CD4-positive, alpha-beta T cell treated with Interleukin-10 for 1 hour (primary cell): ENCODE data around the gene SORCS1.

ENCODE experiments used
- DNase-seq: peaks from one replicate; pipeline ENCODE4 v3.0.0-alpha.2; 2020

SORCS1 gene

GRCh38 chr10:106714734-106715555 is 449.6 kb downstream of the SORCS1 start:
- DNase-seq, result no peak

DNA sequence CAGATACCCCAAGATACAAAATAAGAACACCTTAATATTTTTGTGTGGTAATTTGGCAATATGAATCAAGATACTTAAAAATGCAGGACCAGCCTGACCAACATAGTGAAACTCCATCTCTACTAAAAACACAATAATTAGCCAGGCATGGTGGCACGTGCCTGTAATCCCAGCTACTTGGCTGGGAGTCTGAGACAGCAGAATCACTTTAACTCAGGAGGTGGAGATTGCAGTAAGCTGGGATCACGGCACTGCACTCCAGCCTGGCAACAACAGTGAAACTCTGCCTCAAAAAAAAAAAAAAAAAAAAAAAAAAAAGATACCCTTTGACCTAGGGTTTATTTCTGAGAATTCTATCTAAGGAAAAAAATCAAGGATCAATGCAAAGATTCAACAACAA is 450.7 kb downstream of the SORCS1 start:
- no peak for DNase-seq

- no peak for DNase-seq
Observed at GRCh38 chr10:106712988-106713387, 451.5 kb downstream of the SORCS1 start.

- DNase-seq, result peak; percentile 2
Observed at GRCh38 chr10:106711313-106711906, 453.1 kb downstream of the SORCS1 start.

GRCh38 chr10:106708506-106708905 is 456.0 kb downstream of the SORCS1 start:
- no peak for DNase-seq

DNA sequence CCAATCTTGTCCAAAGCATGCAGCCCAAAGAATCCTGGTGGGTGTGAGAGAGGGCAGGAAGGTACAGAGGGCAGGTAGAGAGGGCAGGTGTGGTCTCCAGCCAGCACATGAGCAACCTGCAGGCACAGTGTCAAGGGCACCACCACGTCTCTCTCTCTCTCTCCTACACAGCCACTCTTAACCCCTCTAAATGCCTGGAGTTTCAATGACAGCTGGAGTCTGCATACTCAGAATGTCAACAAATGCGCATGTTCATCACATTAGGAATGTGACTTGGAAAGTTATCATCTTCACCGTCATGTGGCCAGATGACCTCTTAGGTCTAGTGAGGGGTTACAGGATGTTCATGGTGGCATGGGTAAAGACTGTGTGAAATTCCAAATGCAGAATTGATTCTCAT is 456.8 kb downstream of the SORCS1 start:
- DNase-seq, result no peak

GRCh38 chr10:106706127-106706526 is 458.4 kb downstream of the SORCS1 start:
- no peak for DNase-seq

GRCh38 chr10:106705681-106706100 is 458.8 kb downstream of the SORCS1 start:
- DNase-seq, result peak; percentile 12

DNA sequence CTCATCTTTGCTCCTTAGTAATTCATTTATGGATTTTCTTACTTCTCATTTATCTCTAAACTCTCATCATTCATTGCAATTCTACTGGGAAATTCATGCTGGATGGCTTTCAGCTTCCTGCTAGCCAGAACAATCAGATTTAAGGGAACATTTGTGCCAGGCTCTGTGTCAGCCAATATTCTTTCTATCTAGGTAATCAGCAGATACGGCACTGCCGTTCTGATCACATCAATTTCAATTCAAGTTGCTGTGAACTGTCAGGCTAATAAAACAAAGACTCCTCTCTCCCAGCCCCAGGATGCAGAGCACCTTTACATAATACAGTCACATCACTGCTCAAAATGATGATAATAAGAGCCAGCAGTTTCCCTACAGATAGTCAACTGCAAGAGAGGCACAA is 468.3 kb downstream of the SORCS1 start:
- no peak for DNase-seq

- no peak for DNase-seq
Observed at GRCh38 chr10:106694696-106695095, 469.8 kb downstream of the SORCS1 start.

DNA sequence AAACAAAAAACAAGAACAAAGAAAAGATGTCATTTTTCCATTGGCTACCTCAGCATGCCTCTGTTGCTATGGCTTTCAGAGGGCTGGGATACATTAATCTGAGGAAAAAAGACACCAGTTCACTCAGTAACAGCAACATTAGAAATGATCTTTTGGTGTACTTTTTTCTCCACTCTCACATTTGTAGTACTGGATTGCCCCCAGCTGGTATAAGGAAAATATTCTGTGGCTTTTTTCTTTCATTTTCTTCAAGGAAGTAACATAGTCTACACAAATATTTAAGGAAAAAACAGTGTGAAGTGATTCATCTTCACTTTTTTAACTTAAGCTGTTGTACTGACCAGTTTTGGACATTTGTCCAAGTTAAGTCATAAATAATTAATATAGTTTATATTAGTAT is 482.3 kb downstream of the SORCS1 start:
- no peak for DNase-seq

- DNase-seq, result no peak
Observed at GRCh38 chr10:106680061-106680460, 484.4 kb downstream of the SORCS1 start.

GRCh38 chr10:106679314-106679713 is 485.2 kb downstream of the SORCS1 start:
- no peak for DNase-seq

GRCh38 chr10:106672517-106673175 is 491.9 kb downstream of the SORCS1 start:
- no peak for DNase-seq

- DNase-seq, result no peak
Observed at GRCh38 chr10:106661767-106662140, 502.8 kb downstream of the SORCS1 start.

DNA sequence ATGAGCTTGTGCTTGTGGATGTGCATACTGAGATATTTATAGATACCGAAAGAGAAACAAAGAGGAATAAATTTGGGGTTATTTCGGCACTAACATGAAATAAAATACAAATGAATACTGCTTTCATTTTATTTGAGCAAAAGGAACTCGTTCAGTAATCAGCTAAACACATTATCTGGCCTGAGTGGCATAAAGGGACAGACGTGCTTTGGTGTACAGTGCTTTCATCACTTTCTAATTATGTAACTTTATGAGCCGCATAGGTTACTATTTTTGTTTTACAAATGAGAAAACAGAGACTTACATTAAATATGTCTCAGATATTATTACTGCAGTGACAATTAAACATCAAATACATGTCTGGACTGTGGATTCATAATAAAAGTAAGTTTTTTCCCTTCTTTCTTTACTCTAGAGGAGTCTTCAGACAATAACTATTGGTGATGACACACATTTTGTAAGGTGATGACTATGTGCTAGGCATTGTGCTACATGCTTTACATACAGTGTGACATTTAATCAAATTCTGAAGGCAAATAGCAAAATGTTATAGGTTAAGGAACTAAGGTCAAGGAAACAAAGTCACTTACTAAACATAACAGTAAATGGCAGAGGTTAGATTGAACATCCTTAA is 503.3 kb downstream of the SORCS1 start:
- no peak for DNase-seq

- no peak for DNase-seq
Observed at GRCh38 chr10:106660550-106660949, 504.0 kb downstream of the SORCS1 start.

- no peak for DNase-seq
Observed at GRCh38 chr10:106655636-106656035, 508.9 kb downstream of the SORCS1 start.

DNA sequence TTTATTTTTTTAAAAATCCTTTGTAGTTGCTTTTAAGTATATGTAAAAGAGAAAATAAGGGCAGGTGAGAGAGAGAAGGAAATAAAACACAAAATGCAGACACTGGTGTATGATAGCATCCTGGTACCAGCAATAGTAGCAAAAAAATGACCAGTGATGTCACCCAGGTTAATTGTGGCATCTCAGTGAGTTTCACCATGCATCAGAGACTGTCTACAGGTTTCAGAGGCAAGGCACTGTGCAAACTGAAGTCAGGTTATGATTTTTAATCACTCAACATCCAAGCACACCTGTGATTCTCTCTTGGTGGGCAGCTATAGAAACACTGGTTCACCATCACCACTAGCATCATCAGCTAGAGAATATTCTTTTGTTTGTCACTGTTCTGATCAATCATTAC is 509.3 kb downstream of the SORCS1 start:
- DNase-seq, result no peak

DNA sequence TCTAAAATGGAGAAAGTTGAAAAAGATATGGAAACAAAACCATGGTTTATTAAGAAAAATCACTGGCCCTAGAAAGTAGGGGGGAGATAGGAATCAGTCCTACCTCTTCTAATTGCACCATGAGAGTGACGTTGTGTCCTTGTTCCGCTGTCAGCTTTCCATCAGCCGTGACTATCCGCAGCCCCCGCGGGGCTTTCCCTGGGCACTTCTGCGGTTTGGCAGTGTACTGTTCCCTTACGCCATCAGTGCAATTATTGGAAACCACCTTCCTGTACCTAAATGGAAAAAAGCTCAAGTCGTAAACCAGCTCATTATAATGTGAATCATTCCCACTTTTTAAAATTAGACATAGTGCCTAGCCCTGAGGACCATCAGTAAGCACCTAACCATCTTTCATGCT is 512.2 kb downstream of the SORCS1 start:
- DNase-seq, result no peak

DNA sequence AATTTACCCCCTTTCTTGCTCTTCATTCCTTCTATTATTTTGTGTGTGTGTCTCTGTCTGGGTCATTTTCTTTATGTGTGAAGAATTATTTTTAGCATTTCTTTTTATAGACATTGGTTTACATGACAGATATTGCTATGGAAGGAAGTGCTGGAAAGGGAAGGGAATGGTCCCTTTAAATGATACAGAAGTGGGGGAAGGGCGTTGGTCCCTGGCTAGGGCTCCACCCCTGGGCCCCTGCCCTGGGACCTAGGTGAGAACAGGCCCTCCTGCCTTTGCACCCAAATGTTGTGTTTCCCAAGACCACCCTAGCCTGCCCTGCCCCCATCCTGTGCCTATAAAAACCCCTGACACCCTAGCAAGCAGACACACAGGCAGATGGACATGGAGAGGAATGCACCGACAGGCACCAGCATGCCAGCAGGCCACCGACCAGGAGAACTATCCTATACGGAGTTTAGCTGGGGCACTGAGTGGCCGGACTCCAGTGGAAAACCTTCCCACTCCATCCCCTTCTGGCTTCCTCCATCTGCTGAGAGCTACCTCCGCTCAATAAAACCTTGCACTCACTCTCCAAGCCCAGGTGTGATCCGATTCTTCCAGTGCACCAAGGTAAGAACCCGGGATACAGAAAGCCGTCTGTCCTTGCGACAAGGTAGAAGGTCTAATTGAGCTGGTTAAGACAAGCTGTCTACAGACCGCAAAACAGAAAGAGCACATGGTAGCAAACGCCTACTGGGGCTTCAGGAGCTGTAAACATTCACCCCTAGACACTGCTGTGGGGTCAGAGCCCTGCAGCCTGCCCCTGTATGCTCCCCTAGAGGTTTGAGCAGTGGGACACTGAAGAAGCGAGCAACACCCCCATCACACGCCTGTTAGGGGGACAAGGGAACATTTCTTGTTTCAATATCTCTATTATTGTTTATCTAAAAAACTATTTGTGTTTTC is 515.7 kb downstream of the SORCS1 start:
- no peak for DNase-seq

DNA sequence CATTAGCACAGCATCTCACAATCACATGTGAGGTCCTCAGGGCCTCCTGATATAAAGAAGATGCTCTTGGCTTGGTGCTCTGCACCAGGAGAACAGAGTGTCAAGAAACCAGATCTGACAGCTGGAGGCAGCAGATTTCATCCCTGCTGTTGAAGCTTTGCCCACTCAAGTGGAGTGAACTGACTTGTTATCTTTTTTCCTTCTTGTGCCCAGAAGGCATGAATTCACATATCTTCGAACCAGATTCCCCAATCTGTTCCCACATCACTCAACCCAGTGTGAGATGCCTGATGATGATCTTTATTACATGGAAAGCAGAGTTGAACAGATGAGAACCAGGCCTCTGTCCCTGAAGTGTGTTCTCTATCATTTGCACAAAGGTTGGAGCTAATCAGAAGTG is 521.0 kb downstream of the SORCS1 start:
- no peak for DNase-seq
